GM19324 (cell line): ENCODE results near the gene SLC35F2.
"Not testable (repeated sequence)": the region's sequence is repeated elsewhere in the genome, so short reads cannot be mapped to it uniquely, and the experiment has no call there.

ENCODE experiments used
- ATAC-seq: cut with Tn5 transposase; IDR thresholded peaks from one replicate; pipeline ENCODE4 v1.9.1; 2021; ENCODE audit warnings: mild to moderate bottlenecking, moderate library complexity; ENCODE audit not compliant: unreplicated experiment, low FRiP score

The SLC35F2 gene

DNA sequence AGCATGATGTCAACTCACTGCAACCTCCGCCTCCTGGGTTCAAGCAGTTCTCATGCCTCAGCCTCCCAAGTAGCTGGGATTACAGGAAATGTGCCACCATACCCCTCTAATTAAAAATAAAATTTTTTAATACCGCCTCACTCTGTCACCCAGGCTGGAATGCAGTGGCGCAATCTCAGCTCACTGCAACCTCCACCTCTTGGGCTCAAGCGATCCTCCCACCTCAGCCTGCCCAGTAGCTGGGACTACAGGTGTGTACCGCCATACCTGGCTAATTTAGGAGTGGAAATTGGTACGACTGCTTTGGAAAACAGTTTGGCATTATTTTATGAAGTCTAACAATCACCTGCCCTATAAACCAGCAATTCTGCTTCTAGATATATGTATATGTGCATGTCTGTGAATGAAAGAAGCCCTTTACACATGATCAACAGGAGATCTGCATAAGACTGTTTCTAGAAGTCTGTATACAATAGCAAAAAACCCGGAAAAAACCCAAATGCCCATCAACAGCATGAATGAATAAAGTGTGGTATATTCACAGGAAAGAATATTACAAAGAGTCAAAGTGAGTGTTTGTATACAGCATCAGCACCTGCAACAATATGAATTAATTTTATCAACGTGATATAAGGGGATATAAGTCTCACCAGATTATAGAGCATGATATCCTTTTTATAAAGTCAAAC, 16.0 kb downstream of the SLC35F2 start:
- no peak for ATAC-seq

DNA sequence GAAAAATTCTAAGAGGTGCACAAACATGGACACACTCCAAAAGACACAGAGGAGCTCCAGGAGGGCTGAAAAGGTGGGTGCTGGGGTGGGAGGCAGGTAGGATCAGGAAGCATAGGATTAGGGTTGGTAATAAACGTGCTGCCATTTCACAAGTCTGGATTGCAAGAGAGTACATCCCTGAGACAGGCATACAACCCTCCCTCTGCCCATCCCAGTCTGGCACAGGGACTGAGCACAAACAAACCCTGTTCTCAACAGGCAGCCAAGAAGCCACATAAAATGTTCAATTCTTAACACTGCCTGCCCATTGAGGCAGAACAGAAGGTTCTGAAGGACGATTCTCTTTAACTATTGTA, 18.5 kb downstream of the SLC35F2 start:
- no peak for ATAC-seq

DNA sequence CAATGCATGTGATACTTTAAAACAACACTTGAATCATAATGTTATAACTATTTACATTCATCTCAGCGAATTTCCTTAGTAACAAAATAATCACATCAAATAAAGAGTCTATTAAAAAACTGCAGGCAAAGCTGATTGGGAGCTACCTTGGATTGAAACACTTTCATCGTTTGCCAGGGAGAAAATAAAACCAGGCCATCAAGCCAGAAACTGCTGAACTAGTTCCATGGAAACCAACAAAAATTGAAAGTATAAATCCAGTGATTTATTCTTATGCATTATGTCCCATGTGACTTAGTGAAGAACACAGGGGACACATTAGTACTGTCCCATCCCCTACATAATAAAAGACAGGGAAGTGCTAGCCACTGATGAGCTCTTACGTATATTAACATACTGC, 21.7 kb downstream of the SLC35F2 start:
- ATAC-seq: no peak

DNA sequence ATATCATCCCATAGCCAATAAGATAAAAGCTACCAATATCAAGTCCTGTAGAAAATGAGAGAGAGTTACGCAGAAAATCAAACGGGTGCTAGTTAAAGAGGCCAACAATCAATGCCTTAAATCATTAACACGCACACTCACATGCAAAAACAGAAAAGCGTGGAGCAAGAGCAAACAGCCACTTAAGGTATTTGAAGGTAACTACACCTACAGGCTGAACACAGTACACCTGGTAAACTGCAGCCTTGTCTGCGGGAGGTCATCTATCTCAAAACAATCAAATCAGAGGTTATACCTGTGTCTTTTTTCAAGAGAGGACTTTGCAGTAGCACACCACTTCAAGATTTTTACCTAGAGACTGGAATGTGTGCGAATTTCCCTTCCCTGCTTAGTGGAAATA, 23.6 kb downstream of the SLC35F2 start:
- ATAC-seq: no peak

DNA sequence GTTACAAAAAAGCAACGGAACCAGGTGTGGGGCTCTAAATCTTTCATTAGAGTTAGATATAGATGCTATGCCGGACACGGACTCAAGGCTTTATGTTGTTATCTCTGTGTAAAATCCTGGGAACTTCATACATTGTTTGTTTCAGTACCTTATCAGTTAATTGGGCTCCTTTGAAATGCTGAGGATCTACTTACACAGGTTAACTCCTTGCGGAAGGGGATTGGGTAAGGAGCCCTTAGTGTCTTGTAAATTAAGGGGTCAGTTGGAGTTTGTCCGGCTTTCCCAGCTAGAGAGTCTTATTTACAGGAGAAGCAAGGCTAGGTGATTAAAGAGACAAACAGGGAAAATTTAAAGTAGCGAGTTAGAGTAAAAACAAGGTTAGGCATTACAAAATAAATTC, 24.7 kb downstream of the SLC35F2 start:
- not testable (repeated sequence) for ATAC-seq

DNA sequence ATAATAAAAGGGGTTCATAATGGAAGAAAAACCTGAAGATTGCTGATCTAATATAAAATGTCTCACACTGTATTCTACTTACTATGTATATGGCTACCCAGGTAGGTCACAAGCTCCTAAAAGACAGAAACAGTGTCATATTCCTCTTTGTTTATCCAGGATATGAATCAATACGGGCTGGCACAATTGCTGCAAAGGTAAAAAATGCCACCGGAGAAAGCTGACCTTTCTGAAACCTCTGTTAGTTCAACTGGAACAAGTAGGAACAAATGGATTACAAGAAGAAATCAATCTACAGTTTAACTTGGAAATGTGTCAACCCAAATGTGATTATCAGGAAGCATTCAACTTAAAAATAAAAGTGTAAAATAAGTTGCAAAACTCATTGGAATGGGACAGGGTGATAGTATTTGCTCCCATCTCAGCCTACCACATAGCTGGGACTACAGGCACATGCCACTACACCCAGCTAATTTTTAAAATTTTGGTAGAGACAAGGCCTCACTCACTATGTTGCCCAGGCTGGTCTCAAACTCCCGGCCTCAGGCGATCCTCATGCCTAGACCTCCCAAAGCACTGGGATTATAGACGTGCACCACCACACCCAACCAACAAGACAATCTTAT, 27.6 kb downstream of the SLC35F2 start:
- ATAC-seq: no peak

DNA sequence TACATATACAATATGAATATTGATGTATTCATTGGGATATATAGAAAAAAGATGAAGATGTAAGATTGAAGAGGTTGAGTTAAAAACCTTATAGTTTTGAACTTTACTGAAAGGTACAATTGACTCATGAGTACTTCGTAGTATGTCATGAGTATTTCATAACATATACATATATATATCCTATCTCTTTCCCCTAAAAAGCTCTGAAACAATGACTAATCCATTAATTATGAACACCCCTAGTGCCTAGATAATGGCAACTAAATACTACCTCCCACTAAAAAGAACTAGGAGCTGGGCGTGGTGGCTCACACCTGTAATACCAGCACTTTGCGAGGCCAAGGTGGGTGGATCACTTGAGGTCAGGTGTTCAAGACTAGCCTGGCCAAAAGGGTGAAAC, 31.5 kb downstream of the SLC35F2 start:
- ATAC-seq: no peak

DNA sequence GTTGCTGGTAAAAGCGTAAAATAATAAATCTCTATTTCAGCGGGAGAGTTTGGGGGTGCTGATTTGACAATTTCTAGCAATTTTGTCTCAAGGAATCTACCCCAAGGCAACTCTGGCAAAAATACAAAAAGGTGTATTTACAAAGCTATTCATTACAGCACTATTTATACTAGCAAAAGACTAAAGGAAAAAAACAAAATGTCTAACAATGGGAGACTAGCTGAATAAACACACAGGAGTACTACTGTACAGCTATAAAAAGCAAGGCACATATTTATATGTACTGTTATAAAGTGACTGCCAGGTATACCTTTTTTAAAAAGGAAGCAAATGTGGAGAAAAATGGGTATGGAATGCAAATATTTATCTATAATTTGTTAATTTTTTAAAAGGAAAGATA, 32.7 kb downstream of the SLC35F2 start:
- no peak for ATAC-seq

DNA sequence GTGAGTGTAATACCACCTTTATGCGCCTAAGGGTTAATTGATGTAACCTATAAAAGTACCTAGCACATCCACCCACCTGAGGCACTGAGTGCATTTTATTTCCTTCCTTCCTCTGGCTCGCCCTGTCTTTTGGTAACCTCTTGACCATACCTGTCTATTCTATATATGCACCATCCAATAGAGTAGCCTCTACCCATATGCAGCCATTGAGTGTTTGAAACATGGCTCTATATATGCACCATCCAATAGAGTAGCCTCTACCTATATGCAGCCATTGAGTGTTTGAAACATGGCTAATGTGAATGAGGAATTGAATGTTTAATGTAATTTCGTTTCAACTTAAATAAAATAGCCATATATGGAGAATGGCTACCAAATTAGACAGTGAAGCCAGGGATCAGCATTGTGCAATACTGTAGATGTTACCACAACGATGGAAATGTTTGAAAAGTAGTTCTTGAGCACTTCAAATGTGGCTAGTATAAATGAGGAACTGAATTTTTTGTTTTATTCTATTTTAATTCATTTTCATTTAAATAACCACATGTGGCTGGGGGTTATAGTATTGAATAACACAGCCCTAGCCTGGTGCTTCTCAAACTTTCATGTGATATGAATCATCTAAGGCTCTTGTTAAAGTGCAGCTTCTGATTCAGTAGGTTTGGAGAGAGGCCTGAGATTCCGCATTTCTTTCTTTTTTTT, 33.8 kb downstream of the SLC35F2 start:
- no peak for ATAC-seq

DNA sequence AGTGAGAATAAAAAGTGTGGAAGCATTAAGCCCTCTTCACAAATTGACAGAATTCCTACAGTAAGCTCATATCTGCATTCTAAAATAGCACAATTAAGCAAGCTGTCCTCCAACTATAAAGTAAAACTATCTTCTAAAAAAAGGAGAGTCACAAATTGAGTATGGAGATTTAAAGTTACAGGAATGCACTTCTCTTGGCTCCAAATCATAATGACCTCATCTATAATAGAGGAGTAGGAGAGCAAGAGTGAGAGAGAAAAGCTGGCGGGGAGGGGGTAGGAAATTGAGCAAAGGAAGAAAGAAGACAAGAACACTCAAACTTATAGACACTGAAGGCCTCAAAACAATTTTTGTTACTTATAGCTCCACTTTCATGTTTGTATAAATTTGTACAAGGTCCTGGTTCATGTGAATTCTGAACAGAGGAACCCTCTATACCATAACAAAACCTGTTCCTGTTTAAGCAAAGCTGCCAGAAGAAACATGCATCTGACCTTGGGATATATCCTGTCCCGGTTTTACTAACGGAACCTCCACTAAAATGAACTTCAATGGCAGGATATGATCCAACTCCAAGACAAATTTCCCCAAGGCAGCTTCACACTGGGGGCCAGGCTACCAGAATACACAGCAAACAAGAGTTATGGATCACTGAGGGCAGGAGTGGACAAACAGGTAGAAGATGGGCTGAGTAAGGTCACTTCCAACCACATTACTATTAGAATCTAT, 37.2 kb downstream of the SLC35F2 start:
- no peak for ATAC-seq

DNA sequence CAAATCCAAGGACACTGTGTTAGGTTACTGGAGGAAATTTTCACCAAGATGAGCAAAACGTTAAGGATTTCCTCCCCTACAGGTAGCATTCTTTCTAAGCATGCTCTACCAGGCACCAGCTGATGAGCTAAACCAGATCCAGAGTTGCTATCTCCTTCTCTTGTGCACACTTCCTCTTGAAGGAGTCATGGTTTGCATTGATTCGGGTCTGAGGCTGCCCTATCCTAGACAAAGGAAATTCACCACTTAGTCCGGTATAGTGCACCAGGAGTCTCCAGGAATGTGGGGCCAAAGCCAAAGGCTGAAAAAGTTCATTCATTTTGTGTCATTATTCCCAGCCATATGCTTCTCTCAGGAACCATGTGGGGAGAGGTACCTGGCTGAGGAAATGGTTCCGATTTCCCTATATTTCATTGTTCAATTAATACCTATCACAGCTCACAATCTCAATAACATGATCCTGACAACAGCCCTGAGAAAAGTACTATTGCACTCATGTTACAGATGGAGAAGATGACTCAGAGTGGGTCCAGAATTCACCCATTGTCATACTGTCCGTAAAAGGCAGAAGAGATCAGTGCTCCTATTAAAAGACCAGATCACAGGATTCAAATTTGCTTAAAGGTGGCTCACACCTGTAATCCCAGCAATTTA, 39.1 kb downstream of the SLC35F2 start:
- ATAC-seq: no peak

DNA sequence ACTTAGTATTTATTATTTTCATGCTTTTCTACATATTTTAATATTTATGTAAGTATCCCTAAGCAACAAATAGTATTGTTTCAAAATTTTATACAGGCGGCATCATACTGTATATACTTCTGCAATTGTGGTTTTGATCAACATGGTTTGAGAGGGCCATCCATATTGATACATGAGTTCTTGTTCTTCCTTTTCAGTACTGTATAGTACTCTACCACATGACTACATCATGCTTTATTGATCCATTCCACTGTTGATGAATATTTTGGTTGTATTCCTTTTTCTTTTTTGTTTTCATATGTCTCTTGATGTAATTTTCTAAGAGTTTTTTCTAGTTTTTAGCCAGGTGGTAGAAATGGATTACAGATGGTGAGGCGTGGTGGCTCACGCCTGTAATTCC, 40.1 kb downstream of the SLC35F2 start:
- ATAC-seq: no peak

DNA sequence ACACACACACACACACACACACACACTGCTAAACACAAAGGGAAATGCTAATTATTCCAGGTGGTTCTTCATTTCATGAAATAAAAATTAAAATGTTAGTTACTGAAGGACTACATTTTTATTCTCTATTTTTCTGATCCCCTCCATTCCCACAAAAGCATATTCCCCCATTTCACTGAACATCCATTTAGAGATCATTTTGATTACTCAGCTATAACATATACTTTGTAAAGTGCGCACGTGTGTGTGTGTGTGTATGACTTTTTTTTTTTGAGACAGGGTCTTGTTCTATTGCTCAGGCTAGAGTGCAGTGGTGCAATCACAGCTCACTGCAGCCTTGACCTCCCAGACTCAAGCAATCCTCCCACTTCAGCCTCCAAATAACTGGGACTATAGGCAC, 42.6 kb downstream of the SLC35F2 start:
- ATAC-seq: no peak

DNA sequence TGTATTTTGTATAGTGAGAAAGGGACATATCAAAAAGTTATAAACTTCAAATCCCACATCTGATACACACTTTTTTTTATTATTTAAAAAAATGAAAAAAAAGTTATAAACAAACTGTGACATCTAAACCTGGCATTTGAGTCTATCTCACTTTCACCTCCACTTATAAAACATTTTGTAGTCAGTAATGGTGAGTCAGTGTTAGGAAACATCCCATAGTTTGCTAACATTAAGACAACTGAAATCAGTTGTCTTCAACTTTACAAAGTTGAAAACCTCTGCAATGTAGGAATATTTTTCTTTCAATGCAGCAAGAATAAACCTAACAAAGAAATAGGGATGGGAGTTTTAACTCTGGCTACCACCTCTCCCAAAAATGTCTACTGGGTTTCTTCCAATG, 47.7 kb downstream of the SLC35F2 start:
- no peak for ATAC-seq

DNA sequence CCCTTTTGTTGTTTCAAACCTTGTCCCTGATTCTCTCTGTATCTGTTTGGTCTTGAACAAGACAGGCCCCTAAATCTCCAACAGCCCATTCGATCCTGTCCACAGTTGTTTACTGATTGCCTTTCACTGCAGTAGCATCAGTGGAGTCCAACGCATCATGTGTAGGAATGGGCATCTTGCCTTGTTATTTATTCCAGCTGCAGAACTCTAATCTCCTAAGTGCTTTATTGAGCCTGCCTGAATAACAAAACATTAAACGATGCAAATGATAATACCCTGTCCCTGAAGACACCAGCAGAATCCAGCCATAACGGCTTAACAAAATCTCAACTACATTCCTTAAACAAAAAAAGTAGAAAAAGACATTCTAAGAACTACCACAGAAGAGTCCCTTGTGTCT, 50.1 kb downstream of the SLC35F2 start:
- ATAC-seq: no peak

DNA sequence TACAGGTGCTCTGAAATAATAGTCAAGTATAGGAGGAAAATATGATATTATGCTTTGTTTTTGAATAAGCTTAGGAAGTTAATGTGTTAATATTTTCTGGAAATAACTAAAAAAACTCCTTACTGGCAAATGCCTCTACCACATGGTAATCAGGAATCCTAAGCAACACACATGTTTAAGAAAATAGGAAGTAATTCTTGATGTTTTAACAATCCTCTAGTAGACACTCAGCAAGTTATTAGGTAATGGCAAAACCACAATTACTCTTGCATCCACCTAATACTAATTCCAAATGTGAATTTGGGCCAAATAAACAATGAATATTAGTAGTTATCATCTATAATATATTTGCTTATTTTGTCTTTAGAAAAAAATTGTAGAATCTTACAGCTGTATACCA, 53.6 kb downstream of the SLC35F2 start:
- no peak for ATAC-seq

DNA sequence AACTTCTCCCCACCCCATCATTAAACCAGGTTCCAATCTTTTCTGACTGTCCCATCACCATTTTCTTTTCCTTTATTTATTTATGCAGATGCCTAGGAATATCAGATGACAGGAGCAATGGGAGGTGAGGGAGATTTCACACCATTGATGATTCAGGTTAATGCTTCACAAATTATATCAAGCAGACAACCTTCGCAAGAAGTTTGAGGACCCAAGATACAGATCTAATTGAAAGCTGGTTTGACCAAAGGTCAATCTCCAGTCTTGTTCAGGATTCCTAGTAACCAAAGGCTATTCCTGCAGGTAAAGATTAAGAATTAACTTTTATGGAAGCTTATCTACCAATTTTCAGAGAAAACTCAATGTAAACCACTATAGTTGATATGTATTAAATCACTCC, 54.4 kb downstream of the SLC35F2 start:
- no peak for ATAC-seq

DNA sequence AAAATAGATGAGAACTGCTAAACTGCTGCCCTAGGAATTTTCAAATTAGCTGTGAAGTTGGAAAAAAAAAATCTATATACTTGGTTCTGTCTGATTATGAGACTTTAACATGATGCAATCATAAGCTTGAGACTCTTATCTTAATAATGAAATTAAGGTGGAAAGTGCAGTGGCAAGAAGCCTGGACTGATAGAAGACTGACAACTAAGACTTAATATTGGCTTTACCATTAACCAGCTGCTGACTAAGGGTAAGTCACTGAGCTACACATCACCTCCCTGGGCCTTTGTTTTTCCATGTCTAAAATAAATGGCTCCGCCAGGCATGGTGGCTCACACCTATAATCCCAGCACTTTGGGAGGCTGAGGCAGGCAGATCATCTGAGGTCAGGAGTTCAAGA, 56.9 kb downstream of the SLC35F2 start:
- no peak for ATAC-seq

DNA sequence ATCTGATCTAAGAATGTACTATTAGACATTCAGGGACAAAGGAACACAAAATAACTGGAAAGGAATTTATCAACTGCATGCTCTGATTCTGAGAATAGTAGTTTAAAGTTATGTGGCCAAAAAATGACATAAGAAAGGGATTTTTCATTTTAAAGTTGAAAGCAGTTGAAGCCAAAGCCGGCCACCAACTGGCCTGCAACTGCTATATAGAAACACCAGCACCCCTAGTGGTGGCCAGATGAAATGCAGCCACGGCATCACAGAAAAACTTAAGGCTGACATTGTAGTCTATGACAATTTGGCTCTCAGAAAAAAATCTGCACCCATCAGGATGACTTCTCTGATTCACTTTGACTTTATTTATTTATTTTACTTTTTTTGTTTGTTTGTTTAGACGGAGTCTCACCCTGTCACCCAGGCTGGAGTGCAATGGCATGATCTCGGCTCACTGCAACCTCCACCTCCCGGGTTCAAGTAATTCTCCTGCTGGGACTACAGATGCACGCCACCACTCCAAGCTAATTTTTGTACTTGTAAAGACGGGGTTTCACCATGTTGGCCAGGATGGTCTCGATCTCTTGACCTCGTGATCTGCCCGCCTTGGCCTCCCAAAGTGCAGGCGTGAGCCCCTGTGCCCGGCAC, 59.2 kb downstream of the SLC35F2 start:
- peak; percentile 63 for ATAC-seq

DNA sequence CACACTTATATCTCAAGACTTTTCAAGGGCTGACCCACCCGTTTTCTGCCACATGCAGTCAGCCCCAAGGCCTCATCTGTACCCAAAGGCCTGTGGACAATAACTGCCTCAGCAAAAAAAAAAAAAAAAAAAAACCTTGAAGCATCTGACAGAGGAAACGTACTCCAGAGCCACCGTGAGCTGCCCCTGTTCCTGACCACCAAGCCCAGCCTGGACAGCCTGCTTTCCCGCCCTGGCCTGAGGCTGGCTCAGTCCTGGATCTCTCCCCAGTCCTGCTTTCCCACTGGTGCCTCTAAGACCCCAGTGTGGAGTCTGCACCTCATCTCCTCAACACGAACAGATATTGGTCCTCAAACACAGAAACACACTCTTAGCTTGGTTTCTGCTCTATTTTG, 66.5 kb downstream of the SLC35F2 start:
- no peak for ATAC-seq
